Renal cortical epithelial cell (primary cell): ENCODE measurements around the gene CLCN1. TPM values are rescaled to one million over a fixed set of nuclear protein-coding genes. Genes with fewer than 3 reads are reported as not detected.

ENCODE experiments used
- DNase-seq: peaks from one replicate; pipeline ENCODE4 v3.0.0-alpha.2; 2011; ENCODE audit warnings: low read depth
- total RNA-seq: library from RNA; depleted of rRNA; stranded (reverse); fragments of >200 nt; gene quantifications from 2 replicates; pipeline ENCODE4 v1.2.3, GENCODE V29; 2014

Gene CLCN1
- total RNA-seq, 1 donor from 2014 or later, result not detected

GRCh38 chr7:143334244-143334643, 18.3 kb downstream of the CLCN1 start:
- no peak for DNase-seq

GRCh38 chr7:143337216-143337615, 21.3 kb downstream of the CLCN1 start:
- no peak for DNase-seq

GRCh38 chr7:143341842-143342241, 25.9 kb downstream of the CLCN1 start:
- no peak for DNase-seq

- DNase-seq, result no peak
Observed at GRCh38 chr7:143343596-143343995, 27.7 kb downstream of the CLCN1 start.

GRCh38 chr7:143345428-143345900, 29.6 kb downstream of the CLCN1 start:
- peak; percentile 32 for DNase-seq

GRCh38 chr7:143346018-143346417, 30.1 kb downstream of the CLCN1 start:
- no peak for DNase-seq

- DNase-seq, result no peak
Observed at GRCh38 chr7:143347950-143348349, 32.0 kb downstream of the CLCN1 start.

- DNase-seq, result no peak
Observed at GRCh38 chr7:143351060-143351459, 35.1 kb downstream of the CLCN1 start.

GRCh38 chr7:143351574-143351973, 35.7 kb downstream of the CLCN1 start:
- no peak for DNase-seq

GRCh38 chr7:143352531-143353002, 36.7 kb downstream of the CLCN1 start:
- DNase-seq, result no peak

GRCh38 chr7:143354376-143354775, 38.5 kb downstream of the CLCN1 start:
- no peak for DNase-seq

- no peak for DNase-seq
Observed at GRCh38 chr7:143354965-143355364, 39.1 kb downstream of the CLCN1 start.

GRCh38 chr7:143355450-143356385, 39.8 kb downstream of the CLCN1 start:
- no peak for DNase-seq

- no peak for DNase-seq
Observed at GRCh38 chr7:143356414-143357050, 40.6 kb downstream of the CLCN1 start.

- no peak for DNase-seq
Observed at GRCh38 chr7:143358626-143359025, 42.7 kb downstream of the CLCN1 start.

GRCh38 chr7:143359771-143360353, 44.0 kb downstream of the CLCN1 start:
- no peak for DNase-seq

- DNase-seq, result no peak
Observed at GRCh38 chr7:143360788-143361551, 45.1 kb downstream of the CLCN1 start.

- no peak for DNase-seq
Observed at GRCh38 chr7:143361552-143362130, 45.7 kb downstream of the CLCN1 start.

GRCh38 chr7:143362131-143363015, 46.5 kb downstream of the CLCN1 start, which contains the start of gene FAM131B:
Gene FAM131B, minus strand, starts transcription at chr7:143362713. Its CDS starts 110 bp downstream, at chr7:143362603.
- DNase-seq, result no peak
